MCF 10A (cell line): Measurements from ENCODE around the gene MARVELD2. TPM values are rescaled to one million over a fixed set of nuclear protein-coding genes. Genes with fewer than 3 reads are reported as not detected.

Source experiments
- BruUV-seq: library from RNA; stranded (reverse); fragments of 400-500 nt; replicated peaks from 2 replicates; lab custom pipeline; 2021; lab: Mats Ljungman, UMichigan
- CTCF ChIA-PET: fragments of 300-600 bp; sonication (Branson Sonifier 250); formaldehyde crosslinking; extraction: SDS; loops from one replicate; lab custom pipeline; 2021; ENCODE audit warnings: antibody characterized with exemption, inconsistent platforms; lab: Yijun Ruan, JAX
- POLR2A ChIA-PET: fragments of 300-600, 350-650 bp; sonication (Branson Sonifier 250); formaldehyde crosslinking; extraction: SDS; loops from one replicate; lab custom pipeline; 2020; ENCODE audit warnings: antibody characterized with exemption, inconsistent platforms; lab: Yijun Ruan, JAX
- DNase-seq: peaks from one replicate; pipeline ENCODE4 v3.0.0-alpha.2; 2018; ENCODE audit not compliant: unreplicated experiment
- H3K27ac Mint-ChIP-seq: one replicate; pipeline ENCODE4 v1.8.0; 2022; ENCODE audit warnings: mild to moderate bottlenecking, low read depth, mixed read lengths; ENCODE audit not compliant: unreplicated experiment
- H3K27me3 Mint-ChIP-seq: one replicate; pipeline ENCODE4 v1.8.0; 2022; ENCODE audit warnings: mixed read lengths; ENCODE audit not compliant: insufficient read depth, unreplicated experiment
- H3K36me3 Mint-ChIP-seq: one replicate; pipeline ENCODE4 v1.8.0; 2022; ENCODE audit warnings: mild to moderate bottlenecking, moderate library complexity, mixed read lengths; ENCODE audit not compliant: insufficient read depth, unreplicated experiment
- H3K4me1 Mint-ChIP-seq: one replicate; pipeline ENCODE4 v1.8.0; 2022; ENCODE audit warnings: mixed read lengths; ENCODE audit not compliant: insufficient read depth, unreplicated experiment
- H3K4me3 Mint-ChIP-seq: one replicate; pipeline ENCODE4 v1.8.0; 2022; ENCODE audit warnings: mild to moderate bottlenecking, moderate library complexity, mixed read lengths; ENCODE audit not compliant: unreplicated experiment
- H3K9me3 Mint-ChIP-seq: one replicate; pipeline ENCODE4 v1.8.0; 2022; ENCODE audit warnings: mixed read lengths; ENCODE audit not compliant: unreplicated experiment
- CTCF ChIP-seq: fragments of 200-600 bp; IDR thresholded peaks from one replicate; pipeline ENCODE4 v1.8.0; 2022; ENCODE audit warnings: antibody characterized with exemption, mild to moderate bottlenecking; ENCODE audit not compliant: unreplicated experiment
- intact Hi-C: fragments of 100-400 bp; cut with micrococcal nuclease; formaldehyde crosslinking; loops from 2 replicates; pipeline ENCODE4 v1.14.1; 2022
- total RNA-seq: library from RNA; stranded (reverse); gene quantifications from 2 replicates; pipeline ENCODE4 v1.2.3, GENCODE V29; 2022

MARVELD2 gene
- total RNA-seq, 1 experiment from 2014 or later = 19.4 TPM

DNA sequence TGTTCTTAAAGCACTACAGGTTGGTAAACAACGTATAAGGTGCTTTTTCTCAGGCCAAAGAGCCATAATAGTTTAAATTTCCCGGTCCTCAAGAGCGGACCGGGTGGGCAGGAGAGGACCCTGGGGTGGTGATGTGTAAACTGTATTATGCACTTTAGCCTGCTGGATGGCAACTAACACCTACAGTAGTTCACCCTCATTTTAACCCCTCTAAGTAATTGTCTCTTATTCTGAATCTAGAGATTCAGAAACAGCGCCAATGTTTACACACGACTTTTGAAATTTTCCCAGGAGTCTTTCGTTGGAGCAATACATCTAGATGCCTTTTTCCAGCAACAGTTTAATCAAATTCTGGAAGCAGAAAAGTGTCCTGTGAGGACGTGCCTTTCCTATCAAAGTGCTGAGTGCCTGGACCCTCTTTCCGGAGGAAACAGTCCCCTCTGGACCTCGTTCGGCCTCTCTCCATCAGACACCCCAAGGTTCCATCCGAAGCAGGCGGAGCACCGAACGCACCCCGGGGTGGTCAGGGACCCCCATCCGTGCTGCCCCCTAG is 77.0 kb downstream of the MARVELD2 start:
- Mint-ChIP-seq H3K27ac (peak overlapping the region; percentile 46), H3K36me3 (no peaks in the 10 kb centered on the region), H3K27me3 (peaks cover 28% of the 10 kb centered on the region), H3K4me3 (peak overlapping the region; percentile 92), H3K9me3 (no peaks in the 10 kb centered on the region), H3K4me1 (no peaks in the 10 kb centered on the region)
- CTCF ChIA-PET = no interaction called here
- no TSS peak for BruUV-seq
- DNase-seq = no peak
- POLR2A ChIA-PET = no interaction called here
- TF ChIP-seq CTCF = no peak
- intact Hi-C loops = no loop called here

DNA sequence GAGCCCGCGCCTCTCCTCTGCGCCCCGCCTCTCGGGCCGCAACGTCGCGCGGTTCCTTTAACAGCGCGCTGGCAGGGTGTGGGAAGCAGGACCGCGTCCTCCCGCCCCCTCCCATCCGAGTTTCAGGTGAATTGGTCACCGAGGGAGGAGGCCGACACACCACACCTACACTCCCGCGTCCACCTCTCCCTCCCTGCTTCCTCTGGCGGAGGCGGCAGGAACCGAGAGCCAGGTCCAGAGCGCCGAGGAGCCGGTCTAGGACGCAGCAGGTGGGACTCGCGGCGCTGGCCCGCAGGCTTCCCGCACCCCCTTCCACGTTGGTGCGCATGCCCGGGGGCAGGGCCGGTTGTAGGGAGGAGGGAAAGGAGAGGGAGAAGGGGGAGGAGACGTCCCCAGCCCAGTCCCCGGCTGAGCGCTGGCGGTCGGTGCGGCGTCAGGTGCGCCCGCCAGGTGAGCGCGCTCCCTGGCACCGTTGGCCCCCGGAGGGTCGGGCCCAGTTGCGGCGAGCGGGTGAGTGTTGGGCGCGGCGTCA is 77.5 kb downstream of the MARVELD2 start, which contains the start of gene OCLN:
OCLN (plus strand) TSS at position 400 of the 532 bp plus-strand sequence. CDS start 11,455 bp downstream, outside the sequence.
- H3K27ac Mint-ChIP-seq = peak within 1 kb of the TSS; percentile 46
- no peak for TF ChIP-seq CTCF
- H3K27me3 Mint-ChIP-seq = peaks cover 28% of the 10 kb centered on the region
- peak; percentile 80 for DNase-seq
- ChIA-PET POLR2A (interaction anchor here (1.3 to 2.5 kb wide), 6 partner anchors 10 to 76 kb away, joined by 3 to 26 read pairs (median 10); no protein-coding TSS in a partner anchor), CTCF (interaction anchor here (0.9 kb wide), 1 partner anchor 9 kb away, joined by 3 read pairs; no protein-coding TSS in a partner anchor)
- no peaks in the 10 kb centered on the region for H3K4me1 Mint-ChIP-seq
- intact Hi-C loops = no loop called here
- no peaks in the 10 kb centered on the region for H3K9me3 Mint-ChIP-seq
- BruUV-seq = no TSS peak
- H3K4me3 Mint-ChIP-seq = peak within 1 kb of the TSS; percentile 92
- no peaks in the 10 kb centered on the region for H3K36me3 Mint-ChIP-seq

DNA sequence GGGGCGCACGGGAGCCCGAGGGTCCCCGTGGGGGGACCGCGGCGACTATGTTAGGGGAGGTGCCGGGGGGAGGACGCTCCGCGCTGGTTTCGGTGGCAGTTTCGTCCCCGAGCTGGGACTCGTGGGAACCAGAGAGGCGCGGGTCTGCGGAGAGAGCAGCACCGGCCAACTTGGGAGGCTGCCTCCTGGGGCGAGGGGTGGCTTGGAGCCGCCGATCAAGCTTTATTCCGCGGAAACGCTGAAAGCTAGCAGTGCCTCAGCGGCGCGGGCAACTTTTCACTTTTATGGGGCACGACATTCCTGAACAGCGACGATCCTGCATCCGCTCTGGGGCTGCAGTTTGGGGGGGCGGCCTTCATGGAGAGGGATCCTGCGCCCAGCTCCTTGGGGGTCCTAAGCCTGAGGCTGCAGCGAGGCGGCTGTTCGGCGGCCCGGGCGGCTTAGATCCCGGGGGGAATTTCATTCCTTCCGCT is 78.0 kb downstream of the MARVELD2 start:
- no peak for TF ChIP-seq CTCF
- Mint-ChIP-seq H3K4me3 (peak overlapping the region; percentile 92), H3K4me1 (no peaks in the 10 kb centered on the region), H3K27me3 (peaks cover 28% of the 10 kb centered on the region), H3K36me3 (no peaks in the 10 kb centered on the region), H3K9me3 (no peaks in the 10 kb centered on the region), H3K27ac (peak overlapping the region; percentile 46)
- CTCF ChIA-PET = interaction anchor here (0.9 kb wide), 1 partner anchor 8 kb away, joined by 3 read pairs; no protein-coding TSS in a partner anchor
- DNase-seq = peak; percentile 37
- POLR2A ChIA-PET = interaction anchor here (0.8 to 2.5 kb wide), 8 partner anchors 9 to 78 kb away, joined by 3 to 26 read pairs (median 6); partner anchors contain the start of genes GTF2H2C and MARVELD2
- intact Hi-C loops = no loop called here
- BruUV-seq = no TSS peak
